ENCODE measurements around the gene TTC9B.
"Not testable (repeated sequence)": the region's sequence is repeated elsewhere in the genome, so short reads cannot be mapped to it uniquely, and the experiment has no call there.

TTC9B gene

GRCh38 chr19:40232949-40233810 lies 15.0 kb upstream of the TTC9B start:
- DNase-seq (ENCODE audit: low read depth), result no peak

DNA sequence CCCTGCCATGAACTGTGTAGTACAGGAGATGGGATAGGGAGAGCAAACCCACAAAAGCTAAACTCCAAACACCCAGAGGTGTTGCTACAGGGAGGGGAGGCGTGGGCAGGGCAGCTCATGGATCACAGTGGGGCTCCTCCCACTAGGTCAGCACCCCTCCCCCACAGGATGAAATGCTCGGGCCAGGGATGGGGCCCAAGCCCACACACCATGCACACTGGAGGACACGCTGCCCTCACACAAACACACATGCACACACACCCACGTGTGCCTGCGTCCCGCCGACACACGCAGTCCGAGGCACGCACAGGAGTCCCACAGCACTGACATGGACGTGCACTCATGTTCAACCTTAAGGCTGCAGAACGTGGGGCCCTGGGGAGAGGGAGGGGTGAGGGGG lies 14.3 kb upstream of the TTC9B start:
- DNase-seq (ENCODE audit: low read depth), result no peak

- DNase-seq (ENCODE audit: low read depth), result no peak
Measured at GRCh38 chr19:40231544-40232424, 13.6 kb upstream of the TTC9B start.

GRCh38 chr19:40231057-40231456 lies 12.9 kb upstream of the TTC9B start:
- no peak for DNase-seq (ENCODE audit: low read depth)

DNA sequence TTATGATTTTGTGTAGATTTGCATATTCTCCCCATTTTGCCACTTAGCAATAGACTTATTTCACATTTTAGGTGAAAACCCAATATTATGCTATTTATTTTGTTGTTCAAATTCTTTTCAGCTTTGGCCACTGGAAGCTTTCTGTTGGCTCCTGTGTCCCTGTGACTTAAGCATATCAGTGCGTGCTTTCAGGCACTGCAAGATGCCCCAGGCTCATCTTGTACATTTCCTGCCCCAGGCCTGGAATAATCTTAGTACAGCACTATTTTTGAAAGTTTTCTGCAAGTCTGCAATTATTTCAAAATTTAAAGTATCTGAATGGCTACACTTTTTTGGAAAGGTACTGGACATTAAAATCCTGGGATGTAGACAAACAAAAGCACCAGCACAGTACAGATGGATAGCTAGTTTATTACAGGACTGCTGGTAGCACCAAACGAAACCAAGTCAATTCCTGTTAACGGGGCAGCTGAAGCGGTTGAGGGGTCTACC lies 11.8 kb upstream of the TTC9B start:
- no peak for DNase-seq (ENCODE audit: low read depth)

DNA sequence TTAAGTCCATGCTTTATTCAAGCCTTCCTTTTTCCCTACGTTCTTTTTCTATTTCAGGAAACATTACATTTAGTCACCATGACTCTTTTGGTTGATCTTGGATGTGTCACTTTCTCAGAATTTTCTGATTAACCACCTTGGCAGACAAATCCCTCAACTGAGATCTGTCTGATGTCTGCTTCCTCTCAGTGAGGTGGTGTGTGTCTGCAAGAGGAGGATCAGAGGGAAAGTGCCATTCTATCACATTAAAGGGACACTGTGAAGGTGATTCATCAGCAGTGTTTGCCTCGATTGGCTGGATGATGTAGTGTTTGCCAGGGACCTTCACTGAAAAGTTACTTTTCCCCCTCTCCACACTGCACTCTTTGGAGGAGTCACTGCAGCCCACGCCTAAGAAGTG lies 11.3 kb upstream of the TTC9B start:
- no peak for DNase-seq (ENCODE audit: low read depth)

DNA sequence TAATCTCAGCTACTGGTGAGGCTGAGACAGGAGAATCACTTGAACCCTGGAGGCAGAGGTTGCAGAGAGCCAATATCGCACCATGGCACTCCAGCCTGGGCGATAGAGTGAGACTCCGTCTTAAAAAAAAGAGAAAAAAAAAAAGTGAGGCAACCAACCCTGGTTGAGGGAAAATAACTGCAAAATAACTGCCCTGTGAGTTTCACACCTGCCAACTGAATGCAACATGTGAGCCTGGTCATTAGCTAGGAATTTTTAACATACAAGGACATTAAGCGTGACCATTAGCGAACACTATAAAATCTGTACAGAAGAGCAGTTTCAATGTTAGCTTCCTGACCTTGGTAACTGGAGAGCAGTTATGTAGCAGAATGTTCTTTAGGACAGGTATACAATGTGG lies 10.7 kb upstream of the TTC9B start:
- DNase-seq (ENCODE audit: low read depth), result no peak

- DNase-seq (ENCODE audit: low read depth), result no peak
Measured at GRCh38 chr19:40228346-40228745, 10.2 kb upstream of the TTC9B start.

- no peak for DNase-seq (ENCODE audit: low read depth)
Measured at GRCh38 chr19:40225440-40226305, 7.5 kb upstream of the TTC9B start.

DNA sequence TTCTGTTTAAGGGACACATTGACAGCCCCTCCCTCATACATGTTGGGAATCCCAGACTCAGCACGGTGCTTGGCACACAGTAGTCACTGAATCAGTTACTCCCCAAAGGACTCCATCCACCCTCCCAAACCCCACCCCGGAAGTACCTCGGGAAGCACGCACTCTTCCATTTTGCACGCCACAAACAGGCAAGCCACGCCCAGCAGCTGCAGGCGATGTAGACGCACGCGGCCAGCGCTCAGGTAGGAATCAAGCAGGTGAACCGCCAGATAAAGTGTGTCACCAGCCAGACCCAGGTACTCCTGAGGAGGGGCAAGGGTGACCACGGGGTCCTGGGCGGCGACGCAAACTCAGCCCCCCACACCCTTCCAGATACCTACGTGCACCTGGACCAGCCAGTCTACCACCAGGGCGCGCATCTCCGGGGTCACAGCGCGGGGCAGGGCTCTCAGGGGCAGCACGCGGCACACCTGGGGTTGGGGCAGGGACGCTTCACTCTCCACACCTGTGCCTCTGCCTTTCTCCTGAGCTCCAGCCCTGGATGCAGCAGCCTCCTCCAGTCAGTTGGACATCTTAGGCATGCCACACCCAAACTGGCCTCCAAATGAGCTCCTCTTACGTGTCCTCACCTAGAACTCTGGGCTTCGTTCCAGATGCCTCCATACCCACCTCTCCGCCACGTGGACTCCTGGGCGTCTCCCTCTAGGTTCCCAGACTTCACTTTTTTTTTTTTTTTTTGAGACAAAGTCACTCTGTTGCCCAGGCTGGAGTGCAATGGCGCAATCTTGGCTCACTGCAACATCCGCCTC lies 6.4 kb upstream of the TTC9B start:
- no peak for DNase-seq (ENCODE audit: low read depth)

- DNase-seq (ENCODE audit: low read depth), result no peak
Measured at GRCh38 chr19:40223135-40223822, 5.1 kb upstream of the TTC9B start.

GRCh38 chr19:40221858-40222619 lies 3.9 kb upstream of the TTC9B start:
- DNase-seq (ENCODE audit: low read depth), result peak; percentile 46

DNA sequence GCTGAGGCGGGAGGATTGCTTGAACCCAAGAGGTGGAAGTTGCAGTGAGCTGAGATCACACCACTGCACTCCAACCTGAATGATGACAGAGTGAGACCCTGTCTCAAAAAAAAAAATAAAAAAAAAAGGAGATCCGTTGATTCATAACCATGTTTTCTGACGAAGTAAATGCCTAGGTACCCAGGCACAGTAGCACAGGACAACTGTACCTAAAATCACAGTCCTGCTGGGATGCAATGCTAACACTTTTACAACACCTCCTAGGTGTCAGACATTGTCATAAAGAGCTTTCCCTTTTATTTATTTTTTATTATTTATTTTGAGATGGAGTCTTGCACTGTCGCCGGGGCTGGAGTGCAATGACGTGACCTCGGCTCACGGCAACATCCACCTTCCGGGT lies 2.5 kb upstream of the TTC9B start:
- DNase-seq (ENCODE audit: low read depth), result no peak

DNA sequence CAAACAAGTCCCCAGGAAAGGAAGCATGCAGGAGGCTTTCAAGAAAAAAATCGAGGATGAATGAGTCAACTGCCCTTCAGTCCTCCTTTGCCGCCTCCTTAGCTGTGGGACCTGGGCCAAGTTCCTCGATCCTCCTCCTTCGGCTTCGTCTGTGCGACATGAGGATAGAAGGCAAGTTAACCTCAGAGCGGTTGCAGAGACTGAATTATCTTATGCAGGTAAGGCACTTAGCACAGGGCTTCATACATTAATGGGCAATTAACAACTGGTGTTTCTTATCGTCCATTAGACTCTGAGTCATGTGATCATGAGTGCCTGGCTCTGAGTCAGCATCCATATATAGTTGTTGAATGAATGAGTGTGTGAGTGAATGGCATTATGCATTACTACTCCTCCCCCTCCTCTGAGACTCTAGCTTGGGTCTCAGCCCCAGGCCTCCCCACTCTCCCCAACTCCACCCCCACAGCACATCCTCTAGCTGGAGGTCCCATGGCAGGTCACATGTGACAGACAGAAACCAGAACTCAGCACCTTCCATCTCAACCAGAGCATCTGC lies 1.6 kb upstream of the TTC9B start:
- no peak for DNase-seq (ENCODE audit: low read depth)

DNA sequence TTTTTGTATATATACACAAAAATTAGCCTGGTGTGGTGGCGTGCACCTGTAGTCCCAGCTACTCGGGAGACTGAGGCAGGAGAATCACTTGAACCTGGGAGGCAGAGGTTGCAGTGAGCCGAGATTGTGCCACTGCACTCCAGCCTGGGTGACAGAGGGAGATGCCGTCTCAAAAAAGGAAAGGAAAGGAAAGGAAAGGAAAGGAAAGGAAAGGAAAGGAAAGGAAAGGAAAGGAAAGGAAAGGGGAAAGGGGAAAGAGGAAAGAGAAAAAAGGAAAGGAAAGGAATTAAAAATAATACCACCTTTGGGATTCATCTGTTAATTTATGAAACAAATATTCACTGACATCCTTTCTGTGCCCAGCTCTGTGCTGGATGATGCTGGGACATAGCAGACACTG lies 845 bp upstream of the TTC9B start:
- not testable (repeated sequence) for DNase-seq (ENCODE audit: low read depth)

GRCh38 chr19:40217027-40217810 lies 965 bp downstream of the TTC9B start:
- no peak for DNase-seq (ENCODE audit: low read depth)

GRCh38 chr19:40216777-40217026 lies 1.5 kb downstream of the TTC9B start:
- no peak for DNase-seq (ENCODE audit: low read depth)

DNA sequence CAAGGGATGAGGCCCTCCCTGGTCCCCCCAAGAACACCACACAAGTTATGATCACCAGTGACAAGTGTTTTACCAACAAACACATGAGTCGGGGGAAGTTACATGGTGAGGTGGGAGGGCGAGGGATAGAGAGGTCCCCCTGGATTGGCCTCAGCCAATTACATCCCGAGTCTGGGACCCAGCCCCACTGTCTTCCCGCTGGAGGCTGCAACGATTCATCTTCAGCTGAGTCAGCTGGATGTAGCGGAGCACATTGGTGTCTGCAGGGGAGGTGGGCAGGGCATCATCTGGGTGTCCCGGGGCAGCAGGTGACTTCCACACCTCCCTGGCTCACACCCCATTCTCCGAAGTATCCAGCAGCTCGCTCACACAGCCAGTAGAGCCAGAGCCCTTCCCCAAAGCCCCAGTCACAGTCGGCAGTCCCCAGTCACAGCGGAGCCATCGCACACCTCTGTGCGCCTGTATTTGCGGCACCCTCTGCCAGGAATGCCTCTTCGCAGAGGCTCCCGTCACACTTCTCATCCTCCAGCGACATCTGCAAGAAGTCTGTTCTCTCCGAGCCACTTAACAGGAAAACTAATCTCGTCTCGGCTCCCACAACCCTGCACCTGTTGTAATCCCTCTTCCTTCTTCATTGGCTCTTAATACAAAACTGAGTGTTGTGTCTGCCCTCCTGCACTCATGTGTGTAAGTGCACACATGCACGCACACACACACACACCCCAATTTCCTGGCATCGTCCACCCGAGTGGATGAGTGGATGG lies 2.0 kb downstream of the TTC9B start:
- no peak for DNase-seq (ENCODE audit: low read depth)

Data from stimulated activated CD8-positive, alpha-beta memory T cell treated with anti-CD3 and anti-CD28 coated beads, Interleukin-15, amount 100 ng/mL, for 1 hour (primary cell).